Neural progenitor cell (in vitro differentiated cells): ENCODE results near the gene KMT5B. TPM values are rescaled to one million over a fixed set of nuclear protein-coding genes. Genes with fewer than 3 reads are reported as not detected.

Source experiments
- DNase-seq: peaks from one replicate; pipeline ENCODE4 v3.0.0-alpha.2; 2016; ENCODE audit warnings: low spot score
- H2AFZ ChIP-seq: fragments of 200-600 bp; sonication (generic); replicated peaks from 2 replicates; pipeline ENCODE4 v1.6.1; 2016; ENCODE audit warnings: antibody characterized with exemption
- H3F3A ChIP-seq: fragments of 200-600 bp; sonication (generic); 2 replicates; pipeline ENCODE4 v1.6.1; 2016; ENCODE audit warnings: antibody characterized with exemption, low read depth
- H3K27ac ChIP-seq: fragments of 200-600 bp; sonication (generic); 2 replicates; pipeline ENCODE4 v1.5.1; 2016; ENCODE audit warnings: mild to moderate bottlenecking
- H3K27me3 ChIP-seq: fragments of 200-600 bp; sonication (generic); 2 replicates; pipeline ENCODE4 v1.6.1; 2016; ENCODE audit warnings: mild to moderate bottlenecking, moderate library complexity
- H3K36me3 ChIP-seq: fragments of 200-600 bp; sonication (generic); 2 replicates; pipeline ENCODE4 v1.5.1; 2016
- H3K4me1 ChIP-seq: fragments of 200-600 bp; sonication (generic); 2 replicates; pipeline ENCODE4 v1.6.1; 2016; ENCODE audit warnings: mixed run types
- H3K4me2 ChIP-seq: fragments of 200-600 bp; sonication (generic); 2 replicates; pipeline ENCODE4 v1.6.1; 2016
- H3K4me3 ChIP-seq: fragments of 200-600 bp; sonication (generic); 2 replicates; pipeline ENCODE4 v1.5.1; 2016
- H3K79me2 ChIP-seq: fragments of 200-600 bp; sonication (generic); 2 replicates; pipeline ENCODE4 v1.6.1; 2016; ENCODE audit warnings: low read depth
- H3K9ac ChIP-seq: fragments of 200-600 bp; sonication (generic); 2 replicates; pipeline ENCODE4 v1.6.1; 2016
- H3K9me3 ChIP-seq: fragments of 200-600 bp; sonication (generic); 2 replicates; pipeline ENCODE4 v1.5.1; 2016; ENCODE audit warnings: low read depth
- H4K20me1 ChIP-seq: fragments of 200-600 bp; sonication (generic); 2 replicates; pipeline ENCODE4 v1.6.1; 2016; ENCODE audit warnings: low read depth
- H3K27ac Mint-ChIP-seq: 3 replicates; pipeline ENCODE4 v1.8.0; 2021; ENCODE audit warnings: mixed read lengths
- H3K27me3 Mint-ChIP-seq: 2 replicates; pipeline ENCODE4 v1.8.0; 2022; ENCODE audit warnings: low read depth, mild to moderate bottlenecking, inconsistent platforms, moderate library complexity, mixed read lengths; ENCODE audit not compliant: insufficient read depth
- H3K36me3 Mint-ChIP-seq: 3 replicates; pipeline ENCODE4 v1.8.0; 2021; ENCODE audit warnings: mixed read lengths
- H3K4me1 Mint-ChIP-seq: 3 replicates; pipeline ENCODE4 v1.8.0; 2021; ENCODE audit warnings: mixed read lengths
- H3K4me3 Mint-ChIP-seq: 3 replicates; pipeline ENCODE4 v1.8.0; 2021; ENCODE audit warnings: mild to moderate bottlenecking, moderate library complexity, mixed read lengths
- H3K9me3 Mint-ChIP-seq: 3 replicates; pipeline ENCODE4 v1.8.0; 2020; ENCODE audit warnings: mixed read lengths
- EZH2 ChIP-seq: fragments of 200-600 bp; sonication (generic); IDR thresholded peaks from 2 replicates; pipeline ENCODE4 v1.6.1; 2017; ENCODE audit warnings: antibody characterized with exemption, mild to moderate bottlenecking, moderate library complexity
- EZH2phosphoT487 ChIP-seq: fragments of 200-600 bp; sonication (generic); IDR thresholded peaks from 2 replicates; pipeline ENCODE4 v1.6.1; 2017; ENCODE audit warnings: antibody characterized with exemption
- total RNA-seq: library from RNA; depleted of rRNA; stranded (reverse); fragments of >200 nt; gene quantifications from 2 replicates; pipeline ENCODE4 v1.2.3, GENCODE V29; 2015; ENCODE audit warnings: low replicate concordance
- TF ChIP-seq, protein P1 (sequence below): fragments of 200-600 bp; sonication (generic); IDR thresholded peaks from 2 replicates; pipeline ENCODE4 v1.5.1; 2017; ENCODE audit warnings: antibody characterized with exemption, mild to moderate bottlenecking

Gene KMT5B
- total RNA-seq, 1 donor from 2014 or later = 62.4 TPM

DNA sequence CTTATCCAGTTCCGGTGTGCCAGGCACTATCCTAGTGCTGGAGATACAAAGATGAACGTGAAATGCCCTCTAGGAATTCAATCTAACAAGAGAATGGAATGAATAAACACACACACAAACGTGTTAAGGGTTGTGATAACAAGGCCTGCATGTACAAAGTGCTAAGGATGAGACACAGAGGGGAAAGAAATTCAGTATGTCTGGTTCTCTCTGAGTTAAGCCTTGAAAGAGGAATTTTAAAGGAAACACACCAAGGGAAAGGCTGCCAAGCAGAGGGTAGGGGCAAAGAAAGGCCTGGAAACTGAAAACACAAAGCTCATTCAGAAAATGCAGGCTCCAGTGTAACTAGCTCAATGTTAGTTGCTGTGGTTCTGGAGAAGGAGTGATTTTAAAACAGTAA, 96.1 kb downstream of the KMT5B start:
- H4K20me1 ChIP-seq = peaks cover 13% of the 10 kb centered on the region
- no peak overlapping the region for H3K4me2 ChIP-seq
- TF ChIP-seq, protein P1, sequence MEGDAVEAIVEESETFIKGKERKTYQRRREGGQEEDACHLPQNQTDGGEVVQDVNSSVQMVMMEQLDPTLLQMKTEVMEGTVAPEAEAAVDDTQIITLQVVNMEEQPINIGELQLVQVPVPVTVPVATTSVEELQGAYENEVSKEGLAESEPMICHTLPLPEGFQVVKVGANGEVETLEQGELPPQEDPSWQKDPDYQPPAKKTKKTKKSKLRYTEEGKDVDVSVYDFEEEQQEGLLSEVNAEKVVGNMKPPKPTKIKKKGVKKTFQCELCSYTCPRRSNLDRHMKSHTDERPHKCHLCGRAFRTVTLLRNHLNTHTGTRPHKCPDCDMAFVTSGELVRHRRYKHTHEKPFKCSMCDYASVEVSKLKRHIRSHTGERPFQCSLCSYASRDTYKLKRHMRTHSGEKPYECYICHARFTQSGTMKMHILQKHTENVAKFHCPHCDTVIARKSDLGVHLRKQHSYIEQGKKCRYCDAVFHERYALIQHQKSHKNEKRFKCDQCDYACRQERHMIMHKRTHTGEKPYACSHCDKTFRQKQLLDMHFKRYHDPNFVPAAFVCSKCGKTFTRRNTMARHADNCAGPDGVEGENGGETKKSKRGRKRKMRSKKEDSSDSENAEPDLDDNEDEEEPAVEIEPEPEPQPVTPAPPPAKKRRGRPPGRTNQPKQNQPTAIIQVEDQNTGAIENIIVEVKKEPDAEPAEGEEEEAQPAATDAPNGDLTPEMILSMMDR = no peak
- TF ChIP-seq EZH2phosphoT487 (no peak), EZH2 (no peak)
- no peak overlapping the region for H3K9ac ChIP-seq
- H3K4me1 ChIP-seq = peaks cover 34% of the 10 kb centered on the region
- Mint-ChIP-seq H3K9me3 (peaks cover 4% of the 10 kb centered on the region), H3K27ac (peak overlapping the region; percentile 48), H3K4me3 (peak overlapping the region; percentile 33), H3K27me3 (no peaks in the 10 kb centered on the region), H3K4me1 (peaks cover 34% of the 10 kb centered on the region), H3K36me3 (peaks cover 16% of the 10 kb centered on the region)
- H3K27me3 ChIP-seq = no peaks in the 10 kb centered on the region
- peaks cover 84% of the 10 kb centered on the region for H3K79me2 ChIP-seq
- H3K9me3 ChIP-seq = no peaks in the 10 kb centered on the region
- H2AFZ ChIP-seq = no peak overlapping the region
- no peaks in the 10 kb centered on the region for H3K36me3 ChIP-seq
- H3F3A ChIP-seq = peaks cover 25% of the 10 kb centered on the region
- H3K4me3 ChIP-seq = no peak overlapping the region
- peak overlapping the region; percentile 33 for H3K27ac ChIP-seq
- DNase-seq = no peak

DNA sequence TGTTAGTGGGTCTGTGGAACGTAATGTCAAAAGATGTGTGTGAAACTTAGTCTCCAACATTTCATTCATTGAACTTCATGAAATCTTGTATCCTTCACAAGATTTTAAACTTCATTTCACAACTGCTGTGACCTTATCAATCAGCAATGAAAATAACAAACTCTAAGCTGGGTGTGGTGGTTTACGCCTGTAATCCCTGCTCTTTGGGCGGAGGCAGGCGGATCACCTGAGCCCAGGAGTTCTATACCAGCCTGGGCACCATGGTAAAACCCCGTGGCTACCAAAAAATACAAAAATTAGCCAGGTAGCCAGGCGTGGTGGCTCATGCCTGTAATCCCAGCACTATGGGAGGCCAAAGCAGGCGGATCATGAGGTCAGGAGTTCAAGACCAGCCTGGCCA, 97.0 kb downstream of the KMT5B start:
- Histone ChIP-seq H3K9ac (no peak overlapping the region), H3K9me3 (no peaks in the 10 kb centered on the region), H2AFZ (no peak overlapping the region), H3K27ac (no peak overlapping the region), H3K4me2 (no peak overlapping the region), H3K4me1 (peaks cover 30% of the 10 kb centered on the region), H3K79me2 (peaks cover 92% of the 10 kb centered on the region), H4K20me1 (peaks cover 13% of the 10 kb centered on the region), H3K27me3 (no peaks in the 10 kb centered on the region), H3K36me3 (no peaks in the 10 kb centered on the region), H3F3A (peaks cover 25% of the 10 kb centered on the region), H3K4me3 (no peak overlapping the region)
- Mint-ChIP-seq H3K36me3 (peaks cover 19% of the 10 kb centered on the region), H3K9me3 (peaks cover 4% of the 10 kb centered on the region), H3K27me3 (no peaks in the 10 kb centered on the region), H3K4me1 (peaks cover 32% of the 10 kb centered on the region), H3K27ac (no peak overlapping the region), H3K4me3 (no peak overlapping the region)
- DNase-seq = no peak
- no peak for TF ChIP-seq EZH2phosphoT487
- TF ChIP-seq, protein P1 = no peak

DNA sequence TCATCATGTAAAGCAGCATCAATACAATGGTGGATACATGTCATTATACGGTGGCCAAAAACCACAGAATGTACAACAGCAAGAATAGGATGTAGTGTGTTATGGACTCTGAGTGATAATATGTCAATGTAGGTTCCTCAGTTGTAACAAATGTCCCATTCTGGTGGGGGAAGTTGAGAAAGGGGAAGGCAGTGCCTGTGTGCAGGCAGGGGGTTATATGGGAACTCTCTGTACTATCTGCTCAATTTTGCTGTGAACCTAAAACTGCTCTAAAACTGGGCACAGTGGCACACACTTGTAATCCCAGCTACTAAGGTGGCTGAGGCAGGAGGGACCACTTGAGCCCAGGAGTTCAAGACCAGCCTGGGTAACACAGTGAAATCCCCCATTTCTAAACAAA, 97.8 kb downstream of the KMT5B start:
- Histone ChIP-seq H3K27me3 (no peaks in the 10 kb centered on the region), H3K4me3 (no peak overlapping the region), H4K20me1 (peaks cover 12% of the 10 kb centered on the region), H2AFZ (no peak overlapping the region), H3K4me1 (peaks cover 29% of the 10 kb centered on the region), H3F3A (peaks cover 20% of the 10 kb centered on the region), H3K27ac (no peak overlapping the region), H3K9me3 (no peaks in the 10 kb centered on the region), H3K79me2 (peaks cover 99% of the 10 kb centered on the region), H3K9ac (no peak overlapping the region), H3K36me3 (no peaks in the 10 kb centered on the region), H3K4me2 (no peak overlapping the region)
- no peak for DNase-seq
- Mint-ChIP-seq H3K27me3 (no peaks in the 10 kb centered on the region), H3K9me3 (peaks cover 4% of the 10 kb centered on the region), H3K4me3 (no peak overlapping the region), H3K4me1 (peaks cover 32% of the 10 kb centered on the region), H3K27ac (peak overlapping the region; percentile 46), H3K36me3 (peaks cover 19% of the 10 kb centered on the region)
- TF ChIP-seq EZH2 (no peak), EZH2phosphoT487 (no peak)
- TF ChIP-seq, protein P1 = no peak
